PFSK-1 (cell line): Measurements from ENCODE around the gene RPTOR.

Source experiments
- FOXP2 ChIP-seq: optimal IDR thresholded peaks from 2 replicates; pipeline ENCODE3; 2011; ENCODE audit warnings: borderline replicate concordance, control low read depth, inconsistent platforms; ENCODE audit not compliant: insufficient read depth; ENCODE audit errors: extremely low read length, extremely low read depth
- POLR2AphosphoS5 ChIP-seq: IDR thresholded peaks from 2 replicates; pipeline ENCODE4 v1.6.1; 2012; ENCODE audit warnings: low read depth, mild to moderate bottlenecking, control low read depth, low read length, moderate library complexity
- SIN3A ChIP-seq: IDR thresholded peaks from 2 replicates; pipeline ENCODE4 v1.6.1; 2012; ENCODE audit warnings: mild to moderate bottlenecking, low read length, moderate library complexity, borderline replicate concordance; ENCODE audit not compliant: insufficient read depth
- TAF1 ChIP-seq: IDR thresholded peaks from 2 replicates; pipeline ENCODE4 v1.6.1; 2012; ENCODE audit warnings: low read length, control low read depth, borderline replicate concordance; ENCODE audit not compliant: insufficient read depth
- TF ChIP-seq, protein P1 (sequence below), 2 experiments: IDR thresholded peaks; 2 replicates each; pipeline versions ENCODE4 v1.6.1 to v1.8.0; 2011 to 2012; ENCODE audit warnings: low read depth in 2 of 2, low read length in 2 of 2, control low read depth in 1 of 2, inconsistent platforms in 1 of 2, mild to moderate bottlenecking in 1 of 2, moderate library complexity in 1 of 2; ENCODE audit not compliant: insufficient read depth in 1 of 2

Gene RPTOR

DNA sequence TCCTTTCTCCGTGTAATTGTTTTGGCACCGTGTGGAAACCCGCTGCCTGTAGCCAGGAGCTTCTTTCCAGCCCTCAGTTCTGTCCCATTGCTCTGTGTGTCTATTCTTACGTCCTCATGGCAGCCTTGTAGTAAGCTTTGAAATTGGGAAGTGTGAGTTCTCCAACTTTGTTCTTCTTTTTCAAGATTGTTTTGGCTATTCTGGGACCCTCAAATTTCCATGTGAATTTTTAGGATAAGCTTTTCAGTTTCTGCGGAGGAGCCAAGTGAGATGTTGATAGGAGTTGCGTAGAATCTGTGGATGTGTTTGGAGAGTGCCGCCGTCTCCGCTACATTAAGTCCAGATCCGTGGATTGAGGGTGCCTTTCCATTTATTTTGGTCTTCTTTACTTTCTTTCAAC lies 462.3 kb downstream of the RPTOR start:
- TF ChIP-seq TAF1 (no peak), FOXP2 (no peak), SIN3A (no peak), POLR2AphosphoS5 (no peak)
- TF ChIP-seq, protein P1, sequence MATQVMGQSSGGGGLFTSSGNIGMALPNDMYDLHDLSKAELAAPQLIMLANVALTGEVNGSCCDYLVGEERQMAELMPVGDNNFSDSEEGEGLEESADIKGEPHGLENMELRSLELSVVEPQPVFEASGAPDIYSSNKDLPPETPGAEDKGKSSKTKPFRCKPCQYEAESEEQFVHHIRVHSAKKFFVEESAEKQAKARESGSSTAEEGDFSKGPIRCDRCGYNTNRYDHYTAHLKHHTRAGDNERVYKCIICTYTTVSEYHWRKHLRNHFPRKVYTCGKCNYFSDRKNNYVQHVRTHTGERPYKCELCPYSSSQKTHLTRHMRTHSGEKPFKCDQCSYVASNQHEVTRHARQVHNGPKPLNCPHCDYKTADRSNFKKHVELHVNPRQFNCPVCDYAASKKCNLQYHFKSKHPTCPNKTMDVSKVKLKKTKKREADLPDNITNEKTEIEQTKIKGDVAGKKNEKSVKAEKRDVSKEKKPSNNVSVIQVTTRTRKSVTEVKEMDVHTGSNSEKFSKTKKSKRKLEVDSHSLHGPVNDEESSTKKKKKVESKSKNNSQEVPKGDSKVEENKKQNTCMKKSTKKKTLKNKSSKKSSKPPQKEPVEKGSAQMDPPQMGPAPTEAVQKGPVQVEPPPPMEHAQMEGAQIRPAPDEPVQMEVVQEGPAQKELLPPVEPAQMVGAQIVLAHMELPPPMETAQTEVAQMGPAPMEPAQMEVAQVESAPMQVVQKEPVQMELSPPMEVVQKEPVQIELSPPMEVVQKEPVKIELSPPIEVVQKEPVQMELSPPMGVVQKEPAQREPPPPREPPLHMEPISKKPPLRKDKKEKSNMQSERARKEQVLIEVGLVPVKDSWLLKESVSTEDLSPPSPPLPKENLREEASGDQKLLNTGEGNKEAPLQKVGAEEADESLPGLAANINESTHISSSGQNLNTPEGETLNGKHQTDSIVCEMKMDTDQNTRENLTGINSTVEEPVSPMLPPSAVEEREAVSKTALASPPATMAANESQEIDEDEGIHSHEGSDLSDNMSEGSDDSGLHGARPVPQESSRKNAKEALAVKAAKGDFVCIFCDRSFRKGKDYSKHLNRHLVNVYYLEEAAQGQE (IDR thresholded peaks at IDR 0.05; ENCODE audit: insufficient read depth in 1 of 2, low read depth in 2 of 2, low read length in 2 of 2): no peak

DNA sequence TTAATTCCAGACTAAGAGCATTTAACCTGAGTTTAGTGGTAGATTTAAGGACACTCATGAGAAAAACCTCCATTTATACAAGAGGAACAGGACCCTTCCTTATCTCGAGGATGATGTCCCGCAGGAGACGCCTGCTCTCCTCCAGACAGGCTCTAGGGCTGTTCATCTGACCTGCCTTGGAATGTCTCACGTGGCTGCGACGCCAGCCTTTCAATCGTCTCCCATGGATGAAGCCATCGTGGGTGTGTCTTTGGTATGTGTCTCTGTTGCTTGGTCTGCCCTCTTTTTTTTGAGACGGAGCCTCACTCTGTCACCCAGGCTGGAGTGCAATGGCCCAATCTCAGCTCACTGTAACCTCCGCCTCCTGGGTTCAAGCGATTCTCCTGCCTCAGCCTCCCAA lies 463.5 kb downstream of the RPTOR start:
- TF ChIP-seq, protein P1 (IDR thresholded peaks at IDR 0.05; ENCODE audit: insufficient read depth in 1 of 2, low read depth in 2 of 2, low read length in 2 of 2): no peak
- TF ChIP-seq POLR2AphosphoS5 (no peak), FOXP2 (no peak), SIN3A (no peak), TAF1 (no peak)

DNA sequence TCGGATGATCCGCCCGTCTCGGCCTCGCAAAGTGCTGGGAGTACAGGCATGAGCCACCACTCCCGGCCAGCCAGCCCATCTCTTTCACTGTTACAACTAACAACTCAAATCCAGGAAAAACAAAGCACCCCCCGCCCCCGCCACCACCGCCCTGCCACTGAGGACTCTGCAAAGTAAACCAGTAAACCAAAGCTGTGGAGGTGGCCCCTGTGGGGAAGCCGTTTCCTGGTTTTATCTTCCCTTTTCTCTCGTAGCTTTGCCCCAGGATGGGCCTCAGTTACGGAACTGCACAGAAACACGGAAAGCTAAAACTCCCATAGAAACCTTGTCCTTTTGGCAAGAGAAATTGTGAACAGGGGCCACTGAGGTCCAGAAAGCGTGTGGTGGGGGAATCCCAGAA lies 464.5 kb downstream of the RPTOR start:
- TF ChIP-seq SIN3A (no peak), TAF1 (no peak), POLR2AphosphoS5 (no peak), FOXP2 (no peak)
- TF ChIP-seq, protein P1 (IDR thresholded peaks at IDR 0.05; ENCODE audit: insufficient read depth in 1 of 2, low read depth in 2 of 2, low read length in 2 of 2): no peak

DNA sequence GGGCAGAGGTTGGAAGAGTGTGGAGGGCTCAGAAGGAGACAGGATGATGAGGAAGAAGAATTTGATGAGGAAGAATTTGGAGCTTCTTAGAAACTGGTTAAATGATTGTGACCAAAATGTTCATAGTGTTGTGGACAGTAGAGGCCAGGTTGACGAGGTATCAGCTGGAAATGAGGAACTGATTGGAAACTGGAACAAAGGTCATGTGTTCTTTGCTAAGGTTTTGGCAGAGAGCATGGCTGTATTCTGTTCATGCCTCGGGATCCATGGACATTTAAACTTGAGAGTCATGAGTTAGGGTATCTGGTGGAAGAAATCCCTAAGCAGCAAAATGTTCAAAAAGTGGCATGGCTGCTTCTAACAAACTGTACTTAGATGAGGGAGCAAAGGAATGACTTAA lies 466.3 kb downstream of the RPTOR start:
- TF ChIP-seq, protein P1 (IDR thresholded peaks at IDR 0.05; ENCODE audit: insufficient read depth in 1 of 2, low read depth in 2 of 2, low read length in 2 of 2): no peak
- TF ChIP-seq SIN3A (no peak), FOXP2 (no peak), TAF1 (no peak), POLR2AphosphoS5 (no peak)

DNA sequence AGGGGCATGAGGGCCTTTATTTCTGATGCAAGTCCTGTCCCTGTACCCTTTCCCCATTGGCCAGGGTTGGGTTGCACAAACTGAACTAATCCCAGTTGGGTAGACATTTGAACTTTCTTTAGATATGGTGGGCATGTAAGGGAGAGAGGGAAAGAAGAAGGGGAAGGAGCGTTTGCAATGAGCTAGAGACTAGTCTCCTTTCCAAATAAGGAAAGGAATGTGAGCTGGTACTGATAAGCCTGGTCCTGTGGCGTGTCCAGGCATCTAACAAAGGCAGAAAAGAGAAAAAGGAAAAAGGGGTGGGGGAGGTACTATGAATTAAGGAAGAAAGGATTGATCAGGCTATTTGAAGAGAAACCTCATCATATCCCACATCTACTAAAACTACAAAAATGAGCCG lies 467.3 kb downstream of the RPTOR start:
- no peak for TF ChIP-seq TAF1
- TF ChIP-seq, protein P1 (IDR thresholded peaks at IDR 0.05; ENCODE audit: insufficient read depth in 1 of 2, low read depth in 2 of 2, low read length in 2 of 2): no peak
- TF ChIP-seq SIN3A: no peak
- TF ChIP-seq POLR2AphosphoS5: no peak
- no peak for TF ChIP-seq FOXP2
